Right forelimb (tissue), 1 donor: Measurements from ENCODE around the gene USP50.
"Not testable (repeated sequence)": the region's sequence is repeated elsewhere in the genome, so short reads cannot be mapped to it uniquely, and the experiment has no call there.

ENCODE experiments used
- DNase-seq: peaks from one replicate; pipeline ENCODE4 v3.0.0-alpha.2; 2018

The USP50 gene

GRCh38 chr15:50546566-50546965, at the start of gene USP50:
Gene USP50, minus strand, starts transcription at chr15:50546666. Its CDS starts 141 bp downstream, at chr15:50546525.
- DNase-seq = no peak

GRCh38 chr15:50594311-50594710, 47.8 kb upstream of the USP50 start:
- DNase-seq = no peak

- no peak for DNase-seq
Observed at GRCh38 chr15:50593761-50594160, 47.3 kb upstream of the USP50 start.

GRCh38 chr15:50590288-50590687, 43.8 kb upstream of the USP50 start:
- no peak for DNase-seq

GRCh38 chr15:50577492-50577891, 31.0 kb upstream of the USP50 start:
- DNase-seq = no peak

- no peak for DNase-seq
Observed at GRCh38 chr15:50576166-50576565, 29.7 kb upstream of the USP50 start.

- not testable (repeated sequence) for DNase-seq
Observed at GRCh38 chr15:50573842-50574241, 27.4 kb upstream of the USP50 start.

GRCh38 chr15:50563756-50564155, 17.3 kb upstream of the USP50 start:
- DNase-seq = no peak

GRCh38 chr15:50562735-50563640, 16.5 kb upstream of the USP50 start:
- DNase-seq = no peak

- no peak for DNase-seq
Observed at GRCh38 chr15:50558012-50558411, 11.5 kb upstream of the USP50 start.

GRCh38 chr15:50556642-50557371, 10.3 kb upstream of the USP50 start:
- no peak for DNase-seq

GRCh38 chr15:50552238-50552637, 5.8 kb upstream of the USP50 start:
- no peak for DNase-seq

GRCh38 chr15:50549326-50549725, 2.9 kb upstream of the USP50 start:
- DNase-seq = no peak

- no peak for DNase-seq
Observed at GRCh38 chr15:50544368-50544767, 2.1 kb downstream of the USP50 start.

GRCh38 chr15:50543556-50543955, 2.9 kb downstream of the USP50 start:
- no peak for DNase-seq

GRCh38 chr15:50542887-50543210, 3.6 kb downstream of the USP50 start:
- no peak for DNase-seq

GRCh38 chr15:50531766-50532165, 14.7 kb downstream of the USP50 start:
- no peak for DNase-seq

- DNase-seq = no peak
Observed at GRCh38 chr15:50531163-50531562, 15.3 kb downstream of the USP50 start.

- no peak for DNase-seq
Observed at GRCh38 chr15:50523851-50524251, 22.6 kb downstream of the USP50 start.

GRCh38 chr15:50519740-50520425, 26.6 kb downstream of the USP50 start:
- DNase-seq = no peak

GRCh38 chr15:50513001-50513400, 33.5 kb downstream of the USP50 start:
- DNase-seq = no peak

- DNase-seq = no peak
Observed at GRCh38 chr15:50506121-50506520, 40.3 kb downstream of the USP50 start.

GRCh38 chr15:50505656-50506055, 40.8 kb downstream of the USP50 start:
- not testable (repeated sequence) for DNase-seq

- DNase-seq = no peak
Observed at GRCh38 chr15:50503144-50503543, 43.3 kb downstream of the USP50 start.
